NCI-H524 (cell line): Measurements from ENCODE around the gene TTL.
"Not testable (repeated sequence)": the region's sequence is repeated elsewhere in the genome, so short reads cannot be mapped to it uniquely, and the experiment has no call there.

Source experiments
- DNase-seq, 2 experiments: peaks; one replicate each; lab custom pipeline; 2025; lab: John Stamatoyannopoulos, UW

Gene TTL

DNA sequence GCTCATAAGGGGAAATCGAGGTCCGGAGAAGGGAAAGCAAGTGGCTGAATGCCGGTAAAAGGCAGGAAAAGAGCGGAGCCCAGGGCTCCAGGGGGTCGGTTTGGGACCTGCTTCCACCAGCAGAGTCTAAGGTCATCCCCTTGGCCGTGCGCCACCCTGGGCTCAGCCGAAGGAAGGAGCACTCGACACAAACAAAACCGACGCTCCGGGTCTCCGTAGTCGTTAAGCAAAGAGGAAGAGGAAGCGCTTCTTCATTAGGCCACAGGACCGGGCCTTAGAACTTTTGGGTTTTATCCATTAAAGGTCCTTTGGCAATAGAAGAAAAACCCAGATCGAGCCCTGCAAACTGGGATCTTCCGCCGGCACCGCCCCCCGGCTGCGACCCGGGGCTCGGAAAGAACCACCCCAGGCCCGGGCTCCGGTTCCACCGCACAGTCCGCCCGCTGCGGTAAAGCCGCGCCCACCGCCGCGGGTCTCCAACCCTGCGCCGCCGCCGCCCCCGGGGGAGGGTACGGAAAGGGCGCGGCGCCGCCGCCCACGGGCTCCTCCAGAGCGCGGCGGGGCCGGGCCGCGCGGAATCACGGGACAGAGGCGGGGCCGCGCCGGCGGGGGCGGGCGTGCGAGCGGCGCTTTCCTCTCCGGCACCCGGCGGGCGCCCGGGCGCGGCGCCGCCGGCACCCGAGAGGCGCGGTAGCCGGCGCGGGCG is at the start of gene TTL:
Gene TTL, plus strand, starts transcription at position 629 of the 706 bp plus-strand sequence. CDS start 189 bp downstream, outside the sequence.
- peak; percentile 42 to 58 for DNase-seq

DNA sequence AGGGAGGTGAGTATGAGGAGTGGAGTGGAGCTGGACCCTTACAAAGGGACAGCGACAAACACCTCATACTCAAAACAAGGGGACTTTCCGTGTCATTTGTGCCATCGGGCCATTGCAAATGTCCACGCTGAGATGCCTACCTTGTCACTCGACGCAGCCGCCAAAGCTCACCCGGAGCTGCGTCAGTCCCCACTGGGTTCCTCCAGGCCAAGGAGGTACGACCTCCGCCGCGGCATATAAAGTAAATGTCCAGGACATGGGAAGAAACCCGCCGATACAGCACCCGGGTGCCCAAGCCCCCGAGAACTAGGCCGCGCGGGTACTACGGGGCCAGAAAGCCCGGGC is 49.6 kb upstream of the TTL start:
- DNase-seq = not testable (repeated sequence)

DNA sequence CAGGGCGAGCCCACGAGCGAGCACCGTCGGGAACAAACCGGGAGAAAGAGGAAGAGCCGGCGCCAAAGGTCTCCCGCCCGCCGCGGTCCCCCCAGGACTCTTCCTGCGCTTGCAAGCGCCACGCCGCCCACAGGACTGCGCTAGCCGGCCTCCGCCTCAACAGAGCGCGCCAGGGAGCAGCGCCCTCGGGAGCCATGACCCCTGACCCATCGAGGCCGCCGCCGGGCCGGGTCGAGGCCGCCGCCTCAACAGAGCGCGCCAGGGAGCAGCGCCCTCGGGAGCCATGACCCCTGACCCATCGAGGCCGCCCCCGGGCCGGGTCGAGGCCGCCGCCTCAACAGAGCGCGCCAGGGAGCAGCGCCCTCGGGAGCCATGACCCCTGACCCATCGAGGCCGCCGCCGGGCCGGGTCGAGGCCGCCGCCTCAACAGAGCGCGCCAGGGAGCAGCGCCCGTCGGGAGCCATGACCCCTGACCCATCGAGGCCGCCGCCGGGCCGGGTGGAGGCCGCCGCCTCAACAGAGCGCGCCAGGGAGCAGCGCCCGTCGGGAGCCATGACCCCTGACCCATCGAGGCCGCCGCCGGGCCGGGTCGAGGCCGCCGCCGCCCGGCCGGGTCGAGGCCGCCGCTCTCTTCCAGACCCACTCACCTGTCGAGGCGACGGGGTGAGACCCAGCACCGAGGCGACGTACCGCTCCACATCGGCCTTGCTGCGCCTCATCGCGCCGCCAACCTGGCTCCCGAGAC is 49.0 kb upstream of the TTL start:
- not testable (repeated sequence) for DNase-seq

DNA sequence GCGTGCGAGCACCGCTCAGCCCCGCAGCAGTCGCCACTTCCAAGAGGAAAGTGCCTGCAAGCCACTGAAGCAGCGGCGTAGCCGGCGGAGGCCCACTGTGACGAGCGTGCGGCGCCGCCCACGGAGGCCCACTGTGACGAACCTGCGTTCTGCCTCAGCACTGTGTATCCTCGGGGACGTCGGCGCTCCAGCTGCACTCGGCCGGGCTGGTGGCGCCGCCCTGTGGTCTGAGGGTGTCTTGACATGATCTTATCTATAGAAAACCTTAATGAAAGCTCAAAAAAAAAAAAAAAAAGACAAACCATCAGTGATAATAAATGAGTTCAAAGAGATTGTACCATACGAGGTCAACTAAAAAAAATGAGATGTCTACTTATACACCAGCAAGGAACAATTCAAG is 48.5 kb upstream of the TTL start, which contains the start of gene RGPD8:
Gene RGPD8, minus strand, starts transcription at position 166 of the 400 bp plus-strand sequence. CDS start 192 bp downstream, outside the sequence.
- DNase-seq = not testable (repeated sequence)

DNA sequence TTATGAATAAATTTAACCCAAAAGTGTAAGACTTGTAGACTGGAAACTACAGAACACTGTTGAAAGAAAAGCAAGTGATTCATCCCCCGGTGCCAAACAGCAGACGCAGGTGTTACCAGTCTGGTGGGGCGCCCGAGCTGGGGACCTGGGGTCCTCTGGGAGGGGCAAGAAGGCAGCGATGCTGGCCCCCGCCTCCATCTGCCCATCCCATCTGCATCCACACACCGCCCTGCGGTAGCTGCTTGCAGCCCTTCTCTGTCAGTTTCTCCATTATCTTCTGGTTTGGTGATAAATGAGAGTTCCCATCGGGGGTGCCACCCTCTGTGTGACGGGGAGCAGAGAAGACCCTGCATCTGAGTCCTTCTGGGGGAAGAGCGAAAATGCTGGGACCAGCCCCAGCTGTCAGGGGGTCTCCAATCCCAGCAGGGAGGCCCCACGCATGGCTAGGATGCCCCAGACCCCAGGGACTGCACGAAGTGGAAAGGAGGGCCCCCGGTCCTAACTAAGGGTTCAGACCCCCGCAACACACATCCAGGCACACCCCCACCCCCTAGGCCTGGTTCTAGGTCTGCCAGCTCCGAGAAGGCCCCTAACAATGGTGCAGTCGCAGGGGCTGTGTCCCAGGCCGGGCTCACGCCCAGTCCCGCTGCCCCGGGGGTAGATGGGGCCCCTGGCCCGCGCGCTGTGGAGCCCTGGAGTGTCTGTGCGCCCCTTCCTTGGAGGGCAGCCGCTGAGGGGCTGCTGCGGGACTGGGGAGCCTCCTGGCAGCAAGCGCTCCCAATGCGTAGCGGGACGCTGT is 47.8 kb upstream of the TTL start:
- DNase-seq = no peak

DNA sequence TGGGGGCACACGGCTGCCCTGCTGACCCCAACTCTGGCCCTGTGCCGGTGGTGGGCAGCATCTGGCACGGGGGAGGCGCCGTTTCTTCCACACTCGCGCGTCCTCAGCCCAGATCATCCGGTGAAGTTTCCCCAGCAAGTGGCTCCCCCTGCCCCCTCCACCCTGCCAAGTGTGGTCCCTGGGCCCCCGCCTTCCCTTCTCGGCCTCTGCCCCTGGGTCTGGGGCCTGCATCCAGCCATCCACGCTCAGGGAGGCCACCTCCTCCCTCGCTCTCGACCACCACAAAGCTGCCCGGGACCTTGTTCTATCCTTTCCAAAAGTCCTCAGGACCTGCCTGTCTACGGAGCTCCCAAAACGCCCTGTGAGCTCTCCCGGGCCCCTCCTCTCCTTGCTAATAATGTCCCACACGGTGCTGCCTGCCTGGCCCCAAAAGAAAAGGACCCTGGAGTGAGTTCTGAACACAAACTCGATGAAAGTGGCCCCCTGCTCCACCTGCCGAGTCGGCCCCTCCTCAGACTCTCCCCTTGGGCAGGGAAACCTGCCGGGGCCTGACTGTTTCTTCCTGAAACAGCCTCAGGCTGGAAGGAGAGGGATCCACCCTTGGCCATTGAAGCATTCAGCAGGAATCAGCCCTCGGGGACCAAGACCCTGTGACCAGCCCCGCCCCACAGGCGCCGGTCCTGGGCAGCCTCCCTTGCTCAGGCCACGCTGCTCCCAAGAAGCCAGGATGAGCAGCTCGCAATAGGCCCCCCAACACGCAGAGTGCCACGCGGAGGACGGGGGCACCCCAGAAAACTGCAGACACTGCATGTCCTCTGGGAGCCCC is 46.9 kb upstream of the TTL start:
- not testable (repeated sequence) for DNase-seq

DNA sequence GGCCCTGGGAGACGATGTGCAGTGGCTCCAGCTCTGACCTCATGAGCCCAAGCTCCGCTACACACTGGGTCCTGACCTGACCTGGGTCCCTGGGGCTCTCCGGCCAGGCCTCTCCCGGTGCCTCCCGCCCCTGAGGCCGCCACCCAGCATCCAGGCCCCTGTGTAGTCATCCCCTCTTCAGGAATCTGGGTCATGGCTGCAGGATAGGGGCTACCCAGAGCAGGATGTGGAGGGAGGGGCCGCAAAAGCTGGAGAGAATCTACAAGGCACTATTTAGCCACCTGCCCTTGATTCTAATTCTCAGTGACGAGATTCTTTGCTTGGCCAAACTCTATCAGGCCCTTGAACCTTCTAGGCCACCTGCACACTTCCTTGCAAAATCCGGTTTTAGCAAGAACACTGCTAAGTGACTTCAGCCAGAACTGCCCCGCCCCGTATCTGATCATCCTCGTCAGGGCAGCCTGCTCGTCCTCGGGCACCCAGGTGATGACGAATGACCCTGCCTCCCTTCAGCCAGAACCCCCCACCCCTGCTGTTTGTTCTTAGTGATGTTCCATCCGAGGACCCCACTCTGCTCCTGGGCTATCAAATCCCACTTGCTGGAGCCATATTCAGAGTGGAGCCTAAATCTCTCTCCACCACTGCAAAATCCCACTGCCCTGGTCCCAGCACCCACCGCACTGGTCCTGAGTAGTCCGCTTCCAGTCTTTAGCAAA is 46.1 kb upstream of the TTL start:
- not testable (repeated sequence) for DNase-seq

DNA sequence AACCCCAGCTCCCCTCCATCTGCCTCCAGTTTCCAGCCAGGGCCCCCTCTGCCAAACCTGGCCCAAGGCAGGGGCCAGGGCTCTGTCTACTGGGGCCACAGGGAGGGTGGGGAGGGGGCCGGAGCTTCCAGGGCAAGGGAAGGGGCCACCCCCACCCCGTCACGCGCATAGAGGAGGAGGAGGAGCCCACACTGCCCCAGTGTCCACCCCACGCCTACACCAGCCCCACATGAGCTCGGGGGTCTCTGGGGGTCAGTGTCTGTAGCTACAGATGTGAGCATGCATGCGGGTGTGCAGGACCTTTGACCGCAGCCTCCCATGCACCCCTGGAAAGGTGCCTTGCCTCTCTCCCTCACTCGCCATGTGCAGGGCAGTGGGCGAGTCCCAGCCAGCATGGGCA is 45.0 kb upstream of the TTL start:
- DNase-seq = not testable (repeated sequence)

DNA sequence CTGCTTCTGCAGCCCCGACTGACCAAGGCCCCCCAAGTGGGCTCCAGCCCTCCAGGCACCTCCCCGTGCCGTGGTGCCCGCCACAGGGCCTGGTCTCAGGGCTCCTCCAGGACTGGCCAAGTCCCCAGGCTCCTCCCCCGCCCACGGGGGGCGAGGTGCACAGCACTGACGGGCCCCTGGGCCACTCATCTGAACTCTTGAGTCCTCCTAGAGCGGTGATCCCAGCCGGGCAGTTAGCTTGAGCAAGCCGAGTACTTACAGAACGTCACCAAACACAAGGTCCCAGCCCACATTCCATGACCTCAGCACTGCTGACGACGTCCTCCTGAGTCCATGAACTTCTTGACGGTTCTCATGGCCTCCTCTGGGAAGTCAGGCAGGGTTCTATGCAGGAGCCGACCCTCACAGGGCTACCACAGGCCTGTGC is 44.5 kb upstream of the TTL start:
- DNase-seq = not testable (repeated sequence)

DNA sequence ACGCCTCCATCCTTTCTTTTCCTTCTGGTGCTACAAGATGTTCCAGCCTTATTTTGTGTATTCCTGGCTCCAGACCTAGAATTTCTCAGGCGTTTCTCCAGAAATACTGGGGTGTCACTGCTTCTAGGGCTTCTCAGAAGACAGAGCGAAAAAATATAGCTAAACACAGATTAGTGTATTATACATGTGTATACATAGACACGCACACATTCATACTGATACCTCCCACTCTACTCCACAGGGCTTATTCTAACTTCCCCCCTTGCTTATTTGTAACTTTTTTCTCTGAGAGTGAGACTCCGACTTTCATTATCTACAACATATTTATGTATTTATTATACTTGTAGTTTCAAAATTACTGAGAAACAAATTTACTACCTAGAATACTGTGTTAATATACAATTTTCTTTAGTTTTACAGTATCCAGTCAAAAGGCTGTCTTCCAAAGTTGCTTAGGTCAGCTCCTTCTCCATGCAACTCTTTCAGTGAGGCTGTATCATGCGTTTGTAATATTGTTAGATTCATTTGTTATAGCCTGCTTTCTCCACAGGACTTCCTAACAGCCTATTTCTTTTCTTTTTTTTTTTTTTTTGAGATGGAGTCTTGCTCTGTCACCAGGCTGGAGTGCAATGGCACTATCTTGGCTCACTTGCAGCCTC is 43.2 kb upstream of the TTL start:
- not testable (repeated sequence) for DNase-seq

DNA sequence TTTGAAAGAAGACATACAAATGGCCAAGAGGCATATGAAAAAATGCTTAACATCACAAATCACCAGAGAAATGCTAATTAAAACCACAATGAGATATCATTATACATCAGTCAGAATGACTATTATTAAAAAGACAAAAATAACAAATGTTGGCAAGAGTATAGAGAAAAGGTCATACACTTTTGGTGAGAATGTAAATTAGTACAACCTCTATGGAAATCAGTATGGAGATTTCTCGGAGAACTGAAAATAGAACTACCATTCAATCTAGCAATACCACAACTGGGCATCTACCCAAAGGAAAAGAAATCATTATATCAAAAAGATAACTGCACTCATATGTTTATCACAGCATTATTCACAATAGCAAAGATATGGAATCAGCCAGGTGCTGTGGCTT is 37.7 kb upstream of the TTL start:
- not testable (repeated sequence) for DNase-seq

DNA sequence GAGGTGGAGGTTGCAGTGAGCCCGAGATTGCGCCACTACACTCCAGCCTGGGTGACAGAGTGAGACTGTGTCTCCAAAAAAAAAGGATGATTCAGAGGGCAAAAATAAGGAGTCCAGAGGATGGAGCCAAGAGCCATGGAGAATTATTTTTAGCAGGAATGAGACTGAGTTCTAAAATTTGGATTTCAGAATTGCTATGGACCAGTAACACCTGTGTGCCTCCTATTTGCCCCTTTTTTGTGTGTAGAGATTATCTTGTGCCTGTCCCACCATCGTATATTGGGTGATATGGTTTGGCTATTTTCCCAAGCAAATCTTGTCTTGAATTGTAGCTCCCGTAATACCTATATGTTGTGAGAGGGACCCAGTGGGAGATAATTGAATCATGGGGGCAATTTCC is 32.1 kb upstream of the TTL start:
- DNase-seq = no peak

DNA sequence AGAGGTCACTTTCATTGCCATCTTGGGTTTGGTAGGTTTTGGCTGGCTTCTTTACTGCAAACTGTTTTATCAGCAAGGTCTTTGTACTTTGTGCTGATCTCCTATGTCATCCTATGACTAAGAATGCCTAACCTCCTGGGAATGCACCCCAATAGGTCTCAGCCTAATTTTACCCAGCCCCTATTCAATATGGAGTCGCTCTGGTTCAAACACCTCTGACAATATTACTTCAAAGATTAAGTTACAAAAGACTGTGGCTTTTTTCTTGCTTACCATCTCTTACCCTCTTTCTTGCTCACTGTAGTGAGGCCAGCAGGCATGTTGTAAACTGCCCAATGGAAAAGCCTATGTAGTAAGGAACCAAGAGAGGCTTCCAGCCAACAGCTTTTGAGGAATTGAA is 30.6 kb upstream of the TTL start:
- DNase-seq = no peak

DNA sequence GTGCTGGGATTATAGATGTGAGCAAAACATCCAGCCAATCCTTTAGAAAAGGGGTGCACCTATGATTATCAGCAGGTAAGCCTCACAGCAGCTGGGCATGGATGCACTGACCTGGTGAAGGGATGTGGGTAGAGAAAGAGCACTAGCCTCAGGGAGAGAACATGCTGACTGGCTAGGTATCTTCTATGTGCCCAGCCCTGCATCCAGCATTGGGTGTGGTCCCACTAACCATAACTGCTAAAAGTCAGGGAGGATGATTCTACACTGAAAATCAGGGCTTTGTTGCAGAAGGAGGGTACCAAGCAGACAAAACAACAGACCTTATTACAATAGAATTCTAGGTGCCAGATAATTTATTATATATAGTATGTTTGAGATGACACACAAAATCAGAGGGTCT is 27.4 kb upstream of the TTL start:
- no peak for DNase-seq

DNA sequence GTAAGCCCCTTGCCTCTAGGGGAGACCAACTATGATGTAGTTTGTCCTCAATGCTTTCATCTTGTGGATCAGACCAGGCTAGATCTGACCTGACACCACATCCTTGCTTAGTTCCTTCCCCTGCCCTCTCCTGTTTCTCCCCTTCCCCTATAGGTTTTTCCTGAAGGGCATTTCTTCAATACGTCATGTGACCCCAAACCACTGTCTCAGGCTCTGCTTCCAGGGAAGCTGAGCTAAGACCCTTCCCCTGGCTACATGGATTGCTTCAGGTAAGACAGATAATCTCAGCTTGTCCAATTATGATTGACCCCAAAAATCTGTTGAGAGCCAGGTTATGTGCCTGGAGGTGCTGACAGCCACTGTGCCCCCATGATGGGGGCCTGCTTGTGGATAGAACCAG is 22.6 kb upstream of the TTL start:
- no peak for DNase-seq

DNA sequence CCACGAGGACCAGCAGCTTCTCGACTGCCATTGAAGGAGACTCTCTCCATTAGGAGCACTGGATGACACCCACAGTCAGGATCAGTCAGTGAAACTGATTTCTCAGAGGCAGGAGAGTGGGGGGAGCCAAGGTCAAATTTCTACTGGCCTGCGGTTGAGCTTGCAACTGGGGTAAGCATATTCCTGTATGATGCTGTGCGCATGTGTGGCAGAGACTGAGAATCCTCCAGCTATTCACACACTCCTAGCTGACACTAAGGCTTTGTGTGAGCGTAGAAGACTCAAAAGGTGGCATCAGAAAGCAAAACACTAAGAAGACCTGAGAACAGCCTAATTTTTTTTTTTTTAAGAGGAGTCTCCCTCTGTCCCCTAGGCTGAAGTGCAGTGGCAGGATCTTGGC is 19.8 kb upstream of the TTL start:
- DNase-seq = no peak

DNA sequence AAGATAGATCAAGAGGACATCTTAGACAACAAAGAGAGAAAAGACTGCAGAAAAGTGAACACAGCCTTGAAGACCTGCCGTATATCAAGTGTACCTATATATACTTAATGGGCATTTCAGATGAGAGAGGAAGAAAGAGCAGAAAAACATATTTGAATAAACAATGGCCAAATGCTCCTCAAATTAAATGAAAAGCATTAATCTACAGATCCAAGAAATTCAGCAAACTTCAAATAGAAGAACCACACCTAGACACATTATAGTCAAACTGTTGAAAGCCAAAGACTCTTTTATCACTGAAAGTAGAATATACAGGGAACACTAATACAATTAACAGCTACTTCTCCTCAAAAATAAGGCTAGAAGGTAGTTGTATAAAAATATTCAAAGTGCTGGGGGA is 18.7 kb upstream of the TTL start:
- no peak for DNase-seq

DNA sequence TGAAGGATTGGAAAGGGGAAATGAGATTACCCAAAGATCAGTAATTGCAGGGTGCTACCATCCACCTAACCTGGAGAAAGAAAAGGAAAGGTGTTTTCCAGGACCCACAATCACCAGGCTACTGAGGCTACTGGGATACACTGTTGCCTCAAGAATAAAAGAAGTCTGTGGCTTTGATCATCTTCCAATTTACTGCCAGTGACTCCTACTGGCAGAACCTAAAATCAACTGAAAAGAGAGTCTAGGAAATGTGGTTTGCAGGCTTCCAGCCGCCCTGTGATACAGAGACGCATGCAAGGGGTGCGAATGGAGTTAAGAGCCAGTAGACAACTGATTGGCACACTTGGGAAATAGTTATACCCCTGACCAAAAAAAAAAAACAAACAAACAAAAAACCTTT is 16.6 kb upstream of the TTL start:
- peak in 1 of 2 experiments; percentile 2 for DNase-seq

DNA sequence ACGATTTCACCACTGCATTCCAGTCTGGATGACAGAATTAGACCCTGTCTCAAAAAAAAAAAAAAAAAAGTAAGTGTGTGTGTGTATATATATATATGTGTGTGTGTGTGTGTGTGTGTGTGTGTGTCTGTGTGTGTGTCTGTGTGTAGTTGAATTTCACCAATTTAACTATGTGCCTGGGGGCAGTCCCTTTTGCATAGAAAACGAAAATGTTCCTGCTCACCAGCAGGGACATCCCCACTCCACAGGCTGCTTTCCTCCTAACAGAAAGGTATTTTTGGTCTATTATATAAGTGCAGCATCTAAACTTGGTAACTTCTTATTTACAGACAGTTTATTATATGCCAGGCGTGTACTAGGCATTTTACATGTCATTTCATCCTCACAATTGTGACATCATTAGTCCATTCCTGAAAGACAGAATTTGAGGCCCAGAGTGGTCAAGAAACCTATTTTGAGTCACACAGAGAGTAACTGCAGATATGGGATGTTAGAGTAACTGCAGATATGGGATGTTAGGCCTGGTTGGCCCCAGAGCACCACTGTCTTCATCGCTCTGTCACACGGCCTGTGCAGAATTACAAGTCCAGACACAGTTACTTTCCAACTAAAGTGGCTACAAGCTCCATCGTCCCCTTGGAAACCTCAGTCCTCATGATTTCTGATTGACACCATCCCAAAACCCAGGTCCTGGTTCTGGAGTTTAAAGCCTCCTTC is 9.3 kb upstream of the TTL start:
- DNase-seq = no peak
